Activated CD8-positive, alpha-beta memory T cell treated with anti-CD3 and anti-CD28 coated beads for 48 hours (primary cell): ENCODE data around the gene DENND5B.
"Not testable (repeated sequence)": the region's sequence is repeated elsewhere in the genome, so short reads cannot be mapped to it uniquely, and the experiment has no call there.

Experiments
- DNase-seq, 3 experiments: peaks; one replicate each; pipeline ENCODE4 v3.0.0-alpha.2; 2020; ENCODE audit warnings: low read depth in 2 of 3, low spot score in 2 of 3

Gene DENND5B

DNA sequence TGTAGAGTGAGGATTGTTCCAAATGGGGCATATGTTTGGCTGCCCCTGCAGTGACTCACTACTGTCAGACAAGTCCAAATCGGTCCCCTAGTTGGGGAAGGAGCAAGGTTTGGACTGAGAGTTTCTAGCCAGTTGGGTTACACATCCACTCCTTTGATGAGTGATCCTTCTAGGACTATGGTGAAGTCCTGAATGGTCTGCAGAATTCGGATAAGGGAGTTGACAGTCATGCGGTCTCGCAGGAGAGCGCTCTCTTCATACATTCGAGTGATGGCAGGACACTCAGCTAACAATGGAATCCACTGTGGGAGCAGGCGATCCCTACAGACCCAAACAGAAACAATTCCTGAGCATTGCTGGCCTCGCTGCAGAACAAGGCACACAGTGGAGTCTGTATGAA lies 203.5 kb downstream of the DENND5B start:
- no peak for DNase-seq

DNA sequence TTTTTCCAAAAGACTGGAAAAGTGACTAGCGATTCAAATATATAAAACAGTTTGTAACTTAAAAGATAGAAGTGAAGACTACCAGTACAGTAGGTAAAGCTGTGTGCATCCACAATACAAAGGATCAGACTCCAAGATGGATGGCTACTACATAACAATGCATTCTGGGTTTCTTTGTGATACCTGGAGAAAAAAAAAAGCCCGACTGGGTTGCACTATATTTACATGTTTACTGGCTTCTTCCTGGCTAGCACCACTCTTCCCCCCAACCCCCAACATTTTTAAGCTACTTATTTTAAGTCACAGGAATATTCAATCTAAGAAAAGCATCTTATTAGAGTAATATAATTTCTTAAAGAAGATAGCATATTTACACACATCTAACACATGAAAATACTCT lies 203.9 kb downstream of the DENND5B start:
- DNase-seq = no peak

DNA sequence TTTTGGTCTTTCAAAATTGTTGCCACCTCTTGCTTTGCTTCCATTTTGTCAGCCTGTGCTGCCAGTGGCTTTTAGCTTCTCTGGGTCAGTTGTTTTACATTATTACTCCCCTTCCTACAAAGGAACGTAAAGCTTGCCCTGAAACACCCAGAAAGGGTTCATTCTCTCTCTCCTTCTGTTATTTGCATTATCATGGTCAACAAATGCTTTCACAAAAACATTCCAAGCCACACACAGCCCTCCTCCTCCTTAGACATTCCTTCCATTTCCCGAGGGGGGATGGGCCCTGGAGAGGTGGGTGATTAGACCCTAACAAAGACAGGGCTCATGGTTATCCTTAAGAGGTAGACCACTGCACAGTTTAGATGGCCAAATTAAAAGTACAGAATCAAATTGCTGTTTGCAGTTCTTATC lies 204.6 kb downstream of the DENND5B start:
- DNase-seq = no peak

DNA sequence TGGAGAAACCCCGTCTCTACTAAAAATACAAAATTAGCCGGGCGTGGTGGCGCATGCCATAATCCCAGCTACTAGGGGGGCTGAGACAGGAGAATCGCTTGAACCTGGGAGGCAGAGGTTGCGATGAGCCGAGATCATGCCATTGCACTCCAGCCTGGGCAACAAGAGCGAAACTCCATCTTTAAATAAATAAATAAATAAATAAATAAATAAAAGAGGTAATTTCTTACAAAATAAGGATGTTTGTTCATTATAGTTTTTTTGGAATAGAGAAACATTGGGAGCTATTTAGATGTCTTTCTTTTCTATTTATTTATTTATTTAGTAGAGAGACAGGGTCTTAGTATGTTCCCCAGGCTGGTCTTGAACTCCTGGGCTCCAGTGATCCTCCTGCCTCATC lies 213.7 kb downstream of the DENND5B start:
- not testable (repeated sequence) for DNase-seq

DNA sequence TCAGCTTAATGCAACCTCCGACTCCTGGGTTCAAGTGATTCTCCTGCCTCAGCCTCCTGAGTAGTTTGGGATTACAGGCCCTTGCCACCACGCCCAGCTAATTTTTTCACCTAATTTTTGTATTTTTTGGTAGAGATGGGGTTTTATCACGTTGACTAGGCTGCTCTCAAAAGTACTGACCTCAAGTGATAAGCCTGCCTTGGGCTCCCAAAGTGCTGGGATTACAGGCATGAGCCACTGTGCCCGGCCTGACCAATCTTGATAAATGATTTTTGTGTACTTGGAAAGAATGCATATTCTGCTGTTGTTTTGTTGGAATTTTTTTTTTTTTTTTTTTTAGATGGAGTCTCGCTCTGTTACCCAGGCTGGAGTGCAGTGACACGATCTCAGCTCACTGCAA lies 215.5 kb downstream of the DENND5B start:
- not testable (repeated sequence) for DNase-seq

DNA sequence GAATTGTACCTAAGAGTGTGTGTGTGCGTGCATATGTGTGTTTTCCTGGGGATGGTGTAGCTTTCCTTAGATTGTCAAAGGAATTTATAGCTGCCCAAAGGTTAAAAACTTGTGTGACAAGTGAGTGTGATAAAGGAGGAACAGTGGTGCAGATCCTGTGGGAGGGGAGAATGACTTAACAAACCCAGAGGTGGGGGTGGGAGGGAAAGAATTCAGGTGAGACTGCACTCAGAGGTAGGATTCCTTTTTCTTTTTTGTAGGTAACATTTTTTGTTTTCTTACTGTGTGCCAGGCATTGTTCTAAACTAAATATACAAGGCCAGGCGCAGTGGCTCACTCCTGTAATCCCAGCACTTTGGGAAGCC lies 219.7 kb downstream of the DENND5B start:
- DNase-seq = no peak

DNA sequence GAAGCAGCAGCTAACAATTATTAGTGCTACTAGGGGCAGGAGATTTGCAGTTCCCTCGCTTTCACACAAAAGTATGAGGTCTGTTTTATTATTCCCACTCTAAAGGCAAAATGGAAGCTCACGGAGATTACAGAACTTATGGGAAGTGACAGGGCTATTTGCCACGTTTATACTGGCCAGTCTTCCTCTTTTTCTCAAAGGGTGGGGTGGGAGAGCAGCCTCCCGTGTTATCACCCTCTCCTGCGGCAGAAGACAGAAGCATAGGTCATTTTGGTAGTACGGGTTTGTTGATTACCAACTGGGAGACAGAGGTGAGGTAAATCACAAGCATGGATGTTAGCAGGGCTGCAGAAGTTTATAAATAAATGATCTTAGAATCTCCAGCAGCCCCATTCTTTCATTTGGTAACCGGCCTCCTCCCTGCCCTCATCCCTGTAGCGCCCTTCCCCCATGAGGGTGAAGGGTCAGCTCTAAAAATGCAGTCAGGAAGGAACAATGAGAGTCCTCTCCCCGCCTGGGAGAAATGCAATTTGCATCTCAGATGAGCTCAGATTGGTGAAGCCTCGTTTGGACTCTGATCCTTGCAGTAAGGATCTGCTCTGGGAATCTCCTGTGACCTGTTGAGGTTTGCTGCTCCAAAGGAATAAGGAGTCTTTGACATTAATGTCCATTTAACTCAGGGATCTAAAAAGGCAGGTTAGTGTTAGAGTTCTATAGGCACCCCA lies 220.2 kb downstream of the DENND5B start:
- no peak for DNase-seq

DNA sequence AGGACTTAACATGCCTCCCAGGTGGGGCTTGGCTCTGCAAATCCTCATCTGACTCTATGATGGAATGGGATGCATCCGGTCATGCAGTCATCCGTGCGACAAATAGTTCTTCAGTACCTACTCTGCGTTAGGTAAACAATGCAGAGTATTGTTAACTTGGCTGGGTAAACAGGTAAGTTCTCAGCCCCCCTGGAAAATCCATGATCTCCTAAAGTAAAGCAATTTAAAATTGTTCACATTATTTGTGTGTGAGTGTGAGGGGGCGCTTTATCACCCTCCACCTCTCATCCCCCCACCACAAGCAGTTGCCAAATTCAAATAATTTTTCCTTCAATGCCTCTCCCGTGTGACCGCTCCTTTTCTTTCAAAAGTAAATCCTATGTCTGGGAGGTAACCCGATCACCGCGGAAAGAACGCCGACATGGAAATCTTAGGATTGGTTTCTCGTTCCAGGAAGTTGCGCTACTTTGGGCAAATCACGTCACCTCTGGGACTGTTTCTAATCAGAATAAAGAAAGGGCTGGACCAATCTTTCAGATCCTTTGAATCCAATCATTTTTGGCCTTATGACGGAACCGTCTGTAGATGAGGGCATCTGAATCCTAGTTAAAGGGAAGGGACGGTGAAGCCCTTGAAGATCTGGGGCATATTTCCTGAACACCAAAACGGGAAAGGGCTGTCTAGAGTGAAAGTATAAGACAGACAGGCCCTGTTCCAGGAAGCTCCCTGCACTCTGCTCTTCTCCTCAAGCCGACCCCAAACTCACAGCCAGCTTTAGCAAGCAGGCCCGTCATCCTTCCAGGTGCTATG lies 221.0 kb downstream of the DENND5B start:
- DNase-seq = no peak

DNA sequence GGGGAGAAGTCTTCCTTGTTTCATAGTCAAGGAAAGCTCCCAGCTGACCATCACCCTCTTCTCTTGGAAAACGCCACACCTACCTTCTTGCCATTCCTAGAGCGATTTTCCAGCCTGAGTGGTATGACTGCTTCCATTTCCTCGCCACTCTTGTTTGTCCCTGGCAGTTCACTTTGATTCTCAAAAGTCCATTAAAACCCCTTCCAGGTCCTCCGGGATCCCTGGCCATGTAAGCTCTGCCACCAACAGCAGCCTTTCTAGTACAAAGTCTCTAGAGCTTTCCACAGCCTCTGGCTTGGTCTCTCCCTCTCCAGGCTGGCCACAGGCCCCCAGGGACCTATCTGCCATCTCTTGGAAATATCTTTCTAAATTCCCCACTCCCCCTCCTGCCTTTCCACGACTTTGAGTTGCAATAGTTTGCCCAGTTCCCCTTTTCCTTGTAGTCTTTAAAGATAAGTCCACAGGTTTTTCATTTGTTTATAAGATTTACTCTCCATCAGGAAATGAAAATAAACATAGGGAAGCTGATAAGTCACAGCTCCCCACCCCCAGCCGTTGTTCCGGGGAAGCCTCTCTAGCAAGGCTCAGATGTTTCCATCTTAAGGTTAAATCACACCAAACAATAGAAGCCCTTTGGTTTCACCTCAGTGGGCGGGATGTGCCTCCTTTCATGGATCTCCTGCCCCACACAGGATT lies 222.1 kb downstream of the DENND5B start:
- no peak for DNase-seq

DNA sequence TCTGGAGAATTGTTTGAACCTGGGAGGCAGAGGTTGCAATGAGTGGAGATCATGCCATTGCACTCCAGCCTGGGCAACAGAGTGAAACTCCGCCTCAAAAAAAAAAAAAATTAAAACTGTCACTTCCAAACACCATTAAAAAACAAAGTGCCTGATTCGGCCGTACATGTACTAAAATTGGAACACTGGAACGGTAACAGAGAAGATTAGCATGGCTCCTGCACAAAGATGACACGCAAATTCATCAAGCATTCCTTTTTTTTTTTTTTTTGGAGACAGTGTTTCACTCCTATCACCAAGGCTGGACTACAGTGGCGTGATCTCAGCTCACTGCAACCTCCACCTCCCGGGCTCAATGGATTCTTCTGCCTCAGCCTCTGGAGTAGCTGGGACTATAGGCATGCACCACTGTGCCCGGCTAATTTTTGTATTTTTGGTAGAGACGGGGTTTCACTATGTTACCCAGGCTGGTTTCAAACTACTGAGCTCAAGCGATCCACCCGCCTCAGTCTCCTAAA lies 224.8 kb downstream of the DENND5B start:
- DNase-seq = no peak

DNA sequence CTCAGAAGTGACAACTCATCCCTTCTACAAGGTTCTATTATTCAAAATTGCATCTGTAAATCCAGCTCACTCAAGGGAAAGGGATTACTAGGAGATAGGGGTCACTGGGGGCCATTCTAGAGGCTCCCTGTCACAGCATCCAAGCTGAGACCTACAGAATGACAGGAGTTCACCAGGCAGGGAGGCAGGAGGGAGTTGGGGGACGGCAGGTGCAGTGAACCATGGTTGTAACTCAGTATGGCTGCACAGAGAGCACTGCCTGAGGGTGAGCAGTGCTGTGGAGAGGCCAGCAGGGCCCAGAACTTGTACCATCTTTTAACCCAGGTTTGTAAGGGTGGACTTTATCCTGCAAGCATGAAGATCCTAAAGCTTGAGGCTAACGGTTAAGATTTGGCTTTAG lies 227.1 kb downstream of the DENND5B start:
- DNase-seq = no peak

DNA sequence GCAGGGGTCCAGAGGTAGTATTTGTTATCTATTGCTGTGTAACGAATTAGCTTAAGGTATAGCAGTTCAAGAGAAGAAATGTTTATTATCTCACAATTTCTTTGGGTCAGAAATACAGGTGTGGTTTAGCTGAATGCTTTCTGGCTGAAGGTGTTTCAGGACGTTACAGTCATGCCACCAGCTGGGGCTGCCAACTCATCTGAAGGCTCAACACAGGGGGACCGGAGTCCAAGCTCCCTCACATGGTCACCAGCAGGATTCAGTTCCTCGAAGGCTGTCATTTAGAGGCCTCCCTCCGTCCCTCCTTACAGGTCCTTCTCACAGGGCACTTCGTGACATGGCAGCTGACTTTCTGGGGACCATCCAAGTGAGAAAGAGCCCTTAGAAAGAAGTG lies 227.5 kb downstream of the DENND5B start:
- no peak for DNase-seq

DNA sequence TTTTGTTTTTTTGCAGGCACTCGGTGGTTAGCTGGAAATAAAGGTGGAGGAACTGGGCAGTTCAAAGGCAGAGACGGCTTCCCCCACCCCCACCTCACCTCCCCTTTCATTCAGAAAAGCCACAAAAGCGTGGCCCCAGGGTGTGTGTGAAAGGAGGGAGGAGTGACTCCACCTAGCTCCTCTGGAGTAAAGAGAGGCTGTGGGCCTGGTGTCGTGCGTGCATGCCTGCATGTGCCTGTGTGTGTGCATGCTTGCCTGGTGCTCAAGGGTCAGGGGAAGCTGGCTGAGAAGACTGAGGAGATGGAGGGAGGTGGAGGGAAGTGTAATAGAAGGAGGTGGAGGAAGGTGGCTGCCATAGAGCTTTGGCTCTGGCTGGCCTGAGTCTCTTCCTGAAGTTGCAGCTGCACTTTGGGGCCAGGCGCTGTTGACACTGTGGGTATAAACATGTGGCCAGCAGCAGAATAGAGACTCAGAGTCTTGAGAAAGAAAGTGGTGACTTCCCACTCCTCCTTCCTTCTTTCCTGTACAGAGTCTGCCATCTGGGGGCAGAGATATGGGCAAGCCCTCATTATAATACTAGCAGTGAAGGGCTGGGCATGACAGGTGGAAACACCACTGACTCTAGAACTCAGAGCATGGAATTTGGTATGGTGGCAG lies 228.0 kb downstream of the DENND5B start:
- DNase-seq = peak in 1 of 3 experiments; percentile 3

DNA sequence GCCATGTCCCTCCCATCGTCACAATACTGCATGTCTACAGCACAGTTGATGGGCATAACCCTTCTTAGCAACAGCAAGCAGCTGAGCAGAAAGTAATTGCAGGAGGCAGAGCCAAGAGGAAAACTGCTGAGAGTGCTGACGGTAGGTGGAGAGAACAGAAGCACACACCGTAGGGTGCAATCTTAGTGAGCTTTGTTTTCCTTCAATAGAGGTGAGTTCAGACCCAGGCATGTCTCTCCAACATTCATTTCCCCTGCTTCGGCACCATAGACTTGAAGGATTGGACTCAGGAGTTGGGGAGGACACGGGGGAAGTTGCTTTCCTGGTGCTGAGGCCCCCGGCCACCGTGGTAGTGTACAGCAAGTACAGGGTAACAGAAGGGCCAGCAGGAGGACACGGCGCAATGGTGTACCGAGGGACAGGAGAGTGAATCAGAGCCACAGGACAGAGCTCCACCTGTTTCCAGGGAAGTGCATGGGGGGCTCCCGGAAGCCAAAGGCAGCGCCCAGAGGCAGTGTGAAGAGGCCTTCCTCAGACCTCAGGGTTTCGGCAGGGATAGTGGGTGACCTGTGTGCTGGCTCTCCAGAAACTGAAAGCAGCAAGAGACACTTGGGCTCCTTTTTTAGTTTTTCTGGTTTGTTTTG lies 228.7 kb downstream of the DENND5B start:
- DNase-seq = peak in 1 of 3 experiments; percentile 6

DNA sequence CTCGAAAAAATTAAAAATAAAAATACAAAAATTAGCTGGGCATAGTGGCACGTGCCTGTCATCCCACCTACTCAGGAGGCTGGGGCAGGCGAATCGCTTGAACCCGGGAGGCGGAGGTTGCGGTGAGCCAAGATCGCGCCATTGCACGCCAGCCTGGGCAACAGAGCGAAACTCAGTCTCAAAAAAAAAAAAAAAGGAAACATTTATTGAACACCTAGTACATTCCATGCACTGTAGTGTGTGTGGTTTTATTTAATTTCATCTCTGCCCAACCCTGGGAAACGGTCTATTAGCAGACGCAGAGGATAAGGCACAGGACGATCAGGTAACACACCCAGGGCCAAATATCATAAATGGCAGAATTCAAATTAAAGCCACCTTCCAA lies 229.2 kb downstream of the DENND5B start:
- DNase-seq = no peak

DNA sequence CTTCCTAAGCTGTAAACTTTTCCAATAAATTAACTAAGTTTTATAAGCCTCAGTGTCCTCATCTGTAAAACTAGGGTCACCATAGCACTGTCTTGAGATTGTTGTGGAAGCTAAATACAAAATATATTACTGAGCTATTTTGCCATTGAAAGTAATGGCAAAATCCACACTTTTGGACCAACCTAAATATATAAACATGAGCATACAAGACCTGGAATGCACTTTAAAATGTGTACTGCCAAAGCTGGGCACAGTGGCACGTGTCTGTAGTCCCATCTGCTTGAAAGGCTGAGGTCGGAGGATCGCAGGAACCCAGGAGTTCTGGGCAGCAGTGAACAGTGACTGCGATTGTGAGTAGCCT lies 235.2 kb downstream of the DENND5B start:
- no peak for DNase-seq

DNA sequence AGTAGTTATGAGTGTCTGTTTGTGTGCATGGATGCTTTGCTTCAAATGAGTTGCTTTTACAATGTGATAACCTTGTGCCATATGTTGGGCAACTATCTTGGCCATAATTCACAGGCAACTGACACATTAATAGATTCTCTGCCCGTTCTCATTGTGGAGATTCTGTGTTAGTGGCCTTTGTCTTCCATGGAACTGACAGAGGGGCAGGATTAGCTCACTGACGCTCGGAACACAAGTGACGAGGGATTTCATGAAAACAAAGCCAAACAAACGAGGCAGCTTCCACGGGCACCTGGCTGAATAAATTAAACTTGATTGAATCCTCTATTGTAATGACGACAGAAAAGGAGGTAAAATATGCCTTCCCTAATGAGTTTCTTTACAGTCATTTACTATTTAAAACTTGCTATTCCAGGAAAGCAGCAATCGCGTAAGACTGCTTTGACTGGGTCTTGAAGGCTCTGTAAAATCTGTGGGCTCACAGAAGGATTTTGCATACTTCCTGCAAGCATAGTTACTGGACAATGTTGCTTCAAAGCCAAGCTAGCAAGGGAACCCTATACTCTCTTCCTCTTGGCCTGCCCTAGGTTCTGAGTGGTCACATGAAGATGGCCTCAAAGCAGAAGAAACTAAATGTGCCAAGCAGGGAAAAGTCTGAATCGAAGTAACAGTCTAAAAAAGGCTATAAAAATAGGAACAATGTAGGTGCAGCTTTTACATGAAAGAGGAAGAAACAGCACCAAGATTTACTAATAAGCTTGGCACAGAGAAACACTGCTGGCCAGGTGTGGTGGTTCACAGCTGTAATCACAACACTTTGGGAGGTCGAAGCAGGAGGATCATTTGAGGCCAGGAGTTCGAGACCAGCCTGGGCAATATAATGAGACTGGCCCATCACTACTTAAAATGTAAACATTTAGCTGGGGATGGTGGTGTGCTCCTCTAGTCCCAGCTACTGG lies 236.9 kb downstream of the DENND5B start:
- DNase-seq = no peak

DNA sequence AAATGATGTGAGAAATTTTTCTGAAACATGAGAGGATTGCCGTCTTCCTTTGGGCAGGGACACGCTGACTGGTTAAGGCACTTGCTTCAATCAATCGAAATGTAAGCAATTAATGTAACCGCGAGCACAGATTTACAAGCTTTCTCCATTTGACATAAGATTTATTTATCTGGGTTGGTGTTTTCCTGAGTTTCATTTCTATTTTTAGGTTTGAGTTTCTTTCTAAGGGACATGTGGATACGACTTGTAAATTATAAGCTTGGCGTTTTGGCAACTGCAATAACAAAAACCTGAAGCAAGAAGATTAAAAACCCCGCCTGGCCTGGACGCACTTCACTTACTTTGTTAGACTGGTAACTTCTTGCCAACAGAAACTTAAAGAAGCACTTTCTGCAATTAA lies 244.7 kb downstream of the DENND5B start:
- no peak for DNase-seq

DNA sequence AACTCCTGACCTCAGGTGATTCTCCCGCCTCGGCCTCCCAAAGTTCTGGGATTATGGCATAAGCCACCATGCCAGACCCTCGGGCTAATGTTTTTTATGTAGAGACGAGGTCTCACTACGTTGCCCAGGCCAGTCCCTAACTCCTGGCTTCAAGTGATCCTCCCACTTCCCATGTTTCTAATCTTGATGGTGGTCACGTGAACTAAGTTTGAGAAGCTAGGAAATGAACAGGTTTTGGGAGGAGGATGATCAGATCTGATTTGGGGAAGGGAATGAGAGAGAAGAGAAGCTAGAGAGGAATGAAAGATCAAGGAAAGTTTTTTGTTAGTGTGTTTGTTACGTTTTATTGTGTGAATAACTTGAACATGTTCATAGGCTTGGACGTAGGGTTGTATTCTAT lies 247.8 kb downstream of the DENND5B start:
- DNase-seq = no peak

DNA sequence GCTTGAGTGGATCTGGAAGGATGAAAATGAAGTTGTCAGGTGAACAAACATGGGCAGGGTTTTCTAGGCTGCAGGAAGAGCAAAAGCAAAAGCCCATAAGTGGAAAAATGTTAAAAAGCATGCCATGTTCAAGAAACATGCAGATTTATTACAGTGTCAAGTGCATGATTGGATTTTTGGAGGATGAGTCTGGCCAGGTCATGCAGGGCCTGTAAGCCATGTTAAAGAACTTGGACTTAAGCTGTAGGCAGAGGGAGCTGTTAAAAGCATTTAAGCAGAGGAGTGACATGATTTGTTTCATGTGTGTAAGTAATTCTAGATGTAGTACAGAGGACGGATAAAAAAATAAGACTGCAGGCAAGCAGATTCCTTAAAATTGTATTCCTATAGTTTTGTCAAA lies 248.7 kb downstream of the DENND5B start:
- DNase-seq = no peak
